ENCODE results near the gene RUVBL1.

The RUVBL1 gene

DNA sequence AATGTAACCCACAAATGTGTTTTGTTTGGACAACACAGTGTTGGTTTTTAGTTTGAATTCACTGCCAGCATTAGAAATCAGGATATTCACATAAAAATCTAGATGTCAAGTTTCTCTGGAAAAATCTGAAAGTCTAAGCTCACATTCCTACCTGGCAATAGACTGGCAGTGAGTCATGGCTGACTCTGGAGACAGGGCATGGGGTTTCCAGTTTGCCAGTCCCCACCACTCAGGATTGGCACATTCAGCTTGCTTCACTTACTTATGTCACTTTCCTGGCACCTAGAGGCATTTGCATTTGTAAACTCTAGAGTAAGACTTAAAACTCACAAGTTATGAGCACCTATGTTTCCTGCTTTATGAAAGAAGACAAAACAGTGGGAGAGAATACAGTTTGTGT is 90.5 kb downstream of the RUVBL1 start:
- TF ChIP-seq GLIS3 (CRISPR knock-in tag; IDR thresholded peaks at IDR 0.05) (no peak), ZNF565 (CRISPR knock-in tag; conservative IDR thresholded peaks at IDR 0.05; ENCODE audit: low read depth) (no peak), ZNF8 (CRISPR knock-in tag; IDR thresholded peaks at IDR 0.05) (no peak), TOX (CRISPR knock-in tag; IDR thresholded peaks at IDR 0.05; ENCODE audit: borderline replicate concordance) (no peak), ARNTL (CRISPR knock-in tag; IDR thresholded peaks at IDR 0.05; ENCODE audit: borderline replicate concordance, low read depth) (no peak), ZFP30 (CRISPR knock-in tag; IDR thresholded peaks at IDR 0.05) (no peak), BACH2 (CRISPR knock-in tag; IDR thresholded peaks at IDR 0.05; ENCODE audit: borderline replicate concordance) (no peak), SNAI2 (CRISPR knock-in tag; IDR thresholded peaks at IDR 0.05) (no peak), CSDC2 (CRISPR knock-in tag; IDR thresholded peaks at IDR 0.05) (no peak), ZFP3 (CRISPR knock-in tag; IDR thresholded peaks at IDR 0.05) (no peak), ZC3H10 (CRISPR knock-in tag; IDR thresholded peaks at IDR 0.05) (no peak)
- TF ChIP-seq, protein P1, sequence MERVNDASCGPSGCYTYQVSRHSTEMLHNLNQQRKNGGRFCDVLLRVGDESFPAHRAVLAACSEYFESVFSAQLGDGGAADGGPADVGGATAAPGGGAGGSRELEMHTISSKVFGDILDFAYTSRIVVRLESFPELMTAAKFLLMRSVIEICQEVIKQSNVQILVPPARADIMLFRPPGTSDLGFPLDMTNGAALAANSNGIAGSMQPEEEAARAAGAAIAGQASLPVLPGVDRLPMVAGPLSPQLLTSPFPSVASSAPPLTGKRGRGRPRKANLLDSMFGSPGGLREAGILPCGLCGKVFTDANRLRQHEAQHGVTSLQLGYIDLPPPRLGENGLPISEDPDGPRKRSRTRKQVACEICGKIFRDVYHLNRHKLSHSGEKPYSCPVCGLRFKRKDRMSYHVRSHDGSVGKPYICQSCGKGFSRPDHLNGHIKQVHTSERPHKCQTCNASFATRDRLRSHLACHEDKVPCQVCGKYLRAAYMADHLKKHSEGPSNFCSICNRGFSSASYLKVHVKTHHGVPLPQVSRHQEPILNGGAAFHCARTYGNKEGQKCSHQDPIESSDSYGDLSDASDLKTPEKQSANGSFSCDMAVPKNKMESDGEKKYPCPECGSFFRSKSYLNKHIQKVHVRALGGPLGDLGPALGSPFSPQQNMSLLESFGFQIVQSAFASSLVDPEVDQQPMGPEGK (CRISPR knock-in tag; IDR thresholded peaks at IDR 0.05; ENCODE audit: borderline replicate concordance): no peak
- ATAC-seq: no peak

All from SK-N-SH treated with all-trans-retinoic acid at 6 μM for 48 hours (cell line).